Loucy (cell line): ENCODE measurements around the gene MAP2K4.

Experiments used
- EZH2phosphoT487 ChIP-seq: fragments of 200-600 bp; IDR thresholded peaks from 2 replicates; pipeline ENCODE4 v1.6.1; 2018; ENCODE audit warnings: antibody characterized with exemption, mild to moderate bottlenecking, moderate library complexity, borderline replicate concordance
- TF ChIP-seq, protein P1 (sequence below): fragments of 200-600 bp; sonication (generic); conservative IDR thresholded peaks from 2 replicates; pipeline ENCODE4 v1.5.1; 2014; ENCODE audit warnings: mild to moderate bottlenecking, antibody characterized with exemption, low read length

DNA sequence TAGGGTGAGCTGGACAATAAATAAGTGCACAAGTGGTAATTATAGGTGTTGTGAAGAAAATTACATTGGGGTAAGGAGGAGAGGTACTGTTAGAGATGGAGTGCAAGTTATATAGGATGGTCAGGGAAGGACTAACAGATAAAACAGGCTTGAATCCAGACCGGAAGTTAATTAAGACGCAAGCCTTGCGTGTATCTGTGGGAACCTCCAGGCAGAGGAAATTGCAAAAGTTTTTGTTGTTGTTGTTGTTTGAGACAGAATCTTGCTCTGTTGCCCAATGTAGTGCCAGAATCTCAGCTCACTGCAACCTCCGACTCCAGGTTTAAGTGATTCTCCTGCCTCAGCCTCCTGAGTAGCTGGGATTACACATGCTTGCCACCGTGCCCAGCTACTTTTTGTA lies 21.0 kb upstream of the MAP2K4 start:
- TF ChIP-seq, protein P1, sequence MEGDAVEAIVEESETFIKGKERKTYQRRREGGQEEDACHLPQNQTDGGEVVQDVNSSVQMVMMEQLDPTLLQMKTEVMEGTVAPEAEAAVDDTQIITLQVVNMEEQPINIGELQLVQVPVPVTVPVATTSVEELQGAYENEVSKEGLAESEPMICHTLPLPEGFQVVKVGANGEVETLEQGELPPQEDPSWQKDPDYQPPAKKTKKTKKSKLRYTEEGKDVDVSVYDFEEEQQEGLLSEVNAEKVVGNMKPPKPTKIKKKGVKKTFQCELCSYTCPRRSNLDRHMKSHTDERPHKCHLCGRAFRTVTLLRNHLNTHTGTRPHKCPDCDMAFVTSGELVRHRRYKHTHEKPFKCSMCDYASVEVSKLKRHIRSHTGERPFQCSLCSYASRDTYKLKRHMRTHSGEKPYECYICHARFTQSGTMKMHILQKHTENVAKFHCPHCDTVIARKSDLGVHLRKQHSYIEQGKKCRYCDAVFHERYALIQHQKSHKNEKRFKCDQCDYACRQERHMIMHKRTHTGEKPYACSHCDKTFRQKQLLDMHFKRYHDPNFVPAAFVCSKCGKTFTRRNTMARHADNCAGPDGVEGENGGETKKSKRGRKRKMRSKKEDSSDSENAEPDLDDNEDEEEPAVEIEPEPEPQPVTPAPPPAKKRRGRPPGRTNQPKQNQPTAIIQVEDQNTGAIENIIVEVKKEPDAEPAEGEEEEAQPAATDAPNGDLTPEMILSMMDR, result no peak
- TF ChIP-seq EZH2phosphoT487, result no peak
